HL-60/S4 treated with phorbol 12-myristate 13-acetate at 8.2 ng/mL for 4 days and 3 days (cell line): ENCODE data around the gene HSPA12B.

Experiments used
- in situ Hi-C: fragments of 300-500 bp; cut with MboI; formaldehyde crosslinking; loops from 2 replicates; pipeline ENCODE4 v1.15.0; 2022; ENCODE audit warnings: low sequenced_read_pairs

HSPA12B gene

DNA sequence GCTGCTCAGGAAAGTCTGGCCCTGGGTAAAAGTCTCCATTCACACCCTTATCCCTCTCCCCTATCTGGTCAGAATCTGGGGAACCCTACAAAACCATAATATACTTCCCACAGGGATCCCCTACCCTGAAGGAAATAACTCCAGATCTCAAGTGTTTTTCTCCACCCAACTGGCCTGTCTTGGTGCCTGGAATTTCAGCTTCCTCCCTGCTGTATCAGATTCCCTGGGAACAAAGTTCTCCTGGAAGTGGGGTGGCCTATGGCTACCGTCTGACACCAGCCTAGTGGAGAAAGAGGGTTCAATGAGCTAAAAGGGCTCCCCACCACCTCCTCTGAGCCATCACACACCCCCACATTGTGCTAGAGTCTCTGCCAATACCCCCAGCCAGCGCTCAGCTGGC is 15.0 kb downstream of the HSPA12B start:
- in situ Hi-C loops, result no loop called here

DNA sequence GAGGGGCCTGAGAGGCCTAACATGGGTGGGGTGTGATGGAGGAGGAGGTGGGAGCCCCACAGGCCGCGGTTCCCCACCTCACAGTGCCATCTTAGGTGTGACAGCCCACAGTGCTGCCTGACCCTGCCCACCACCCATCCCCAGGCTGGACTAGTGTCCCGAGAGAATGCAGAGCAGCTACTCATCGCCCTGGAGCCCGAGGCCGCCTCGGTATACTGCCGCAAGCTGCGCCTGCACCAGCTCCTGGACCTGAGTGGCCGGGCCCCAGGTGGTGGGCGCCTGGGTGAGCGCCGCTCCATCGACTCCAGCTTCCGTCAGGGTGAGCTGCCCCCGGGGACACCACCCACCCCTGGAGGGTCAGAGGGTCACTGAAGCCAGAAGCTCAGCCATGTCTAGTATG is 15.6 kb downstream of the HSPA12B start:
- in situ Hi-C loops, result no loop called here

DNA sequence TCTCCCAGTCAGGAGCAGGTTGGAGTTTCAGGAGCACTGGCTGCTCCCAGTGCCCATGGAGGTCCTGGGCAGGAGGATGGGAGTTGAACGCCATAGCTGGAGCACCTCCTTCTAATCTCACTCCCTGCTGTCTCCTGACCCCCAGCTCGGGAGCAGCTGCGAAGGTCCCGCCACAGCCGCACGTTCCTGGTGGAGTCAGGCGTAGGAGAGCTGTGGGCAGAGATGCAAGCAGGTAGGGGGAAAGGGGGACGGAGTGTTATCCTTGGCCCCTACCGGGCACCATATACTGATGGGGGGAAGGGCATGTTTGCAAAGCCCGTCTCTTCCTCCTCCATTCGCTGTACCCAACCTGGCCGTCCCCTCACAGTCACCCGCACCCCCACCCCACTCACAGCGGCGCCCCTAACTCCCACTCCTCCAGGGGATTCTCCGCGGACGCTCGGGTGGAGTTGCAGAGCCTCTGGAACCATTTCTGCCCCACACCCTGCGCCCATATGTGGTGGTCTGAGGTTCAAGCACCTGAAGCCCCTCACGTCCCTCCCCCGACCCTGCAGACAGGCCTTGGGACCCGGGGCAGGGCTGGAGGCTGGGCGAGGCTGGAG is 16.7 kb downstream of the HSPA12B start:
- in situ Hi-C loops, result no loop called here

DNA sequence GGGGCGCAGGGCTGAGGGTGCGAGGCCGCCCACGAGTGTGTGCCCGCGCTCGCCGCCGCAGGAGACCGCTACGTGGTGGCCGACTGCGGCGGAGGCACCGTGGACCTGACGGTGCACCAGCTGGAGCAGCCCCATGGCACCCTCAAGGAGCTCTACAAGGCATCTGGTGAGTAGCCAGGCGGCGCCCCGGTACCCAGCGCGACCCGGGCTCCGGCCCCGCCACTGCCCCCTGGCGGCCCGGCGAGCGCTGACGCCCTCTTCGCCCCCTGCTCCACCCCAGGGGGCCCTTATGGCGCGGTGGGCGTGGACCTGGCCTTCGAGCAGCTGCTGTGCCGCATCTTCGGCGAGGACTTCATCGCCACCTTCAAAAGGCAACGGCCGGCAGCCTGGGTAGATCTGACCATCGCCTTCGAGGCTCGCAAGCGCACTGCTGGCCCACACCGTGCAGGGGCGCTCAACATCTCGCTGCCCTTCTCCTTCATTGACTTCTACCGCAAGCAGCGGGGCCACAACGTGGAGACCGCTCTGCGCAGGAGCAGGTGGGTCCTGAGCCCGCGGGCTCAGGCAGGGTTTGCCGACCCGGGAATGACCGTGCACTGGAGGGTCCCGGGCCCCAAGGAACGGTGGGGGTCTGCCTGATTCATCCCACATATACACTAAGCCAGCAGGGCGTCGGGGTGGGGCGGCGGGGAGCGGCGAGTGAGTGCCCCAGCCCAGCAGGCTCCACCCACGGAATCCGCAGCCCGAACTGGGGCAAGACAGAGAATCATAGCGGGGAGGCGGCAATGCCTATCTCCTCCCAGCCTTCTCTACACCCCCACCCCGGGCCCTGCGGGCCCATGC is 17.4 kb downstream of the HSPA12B start:
- in situ Hi-C loops, result no loop called here

DNA sequence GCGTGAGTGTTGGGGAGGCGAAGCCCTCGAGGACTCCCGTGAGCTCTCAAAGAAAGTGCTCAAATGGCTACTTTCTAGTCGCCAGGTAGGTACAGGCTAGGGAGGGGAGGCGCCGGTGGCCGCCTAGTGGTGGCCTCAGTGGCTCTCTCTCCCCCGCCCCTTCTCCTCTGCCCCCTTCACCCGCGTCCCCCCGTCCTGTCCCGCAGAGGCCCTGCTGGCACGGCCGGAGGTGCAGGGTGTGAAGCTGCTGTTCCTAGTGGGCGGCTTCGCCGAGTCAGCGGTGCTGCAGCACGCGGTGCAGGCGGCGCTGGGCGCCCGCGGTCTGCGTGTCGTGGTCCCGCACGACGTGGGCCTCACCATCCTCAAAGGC is 18.8 kb downstream of the HSPA12B start:
- in situ Hi-C loops, result no loop called here

DNA sequence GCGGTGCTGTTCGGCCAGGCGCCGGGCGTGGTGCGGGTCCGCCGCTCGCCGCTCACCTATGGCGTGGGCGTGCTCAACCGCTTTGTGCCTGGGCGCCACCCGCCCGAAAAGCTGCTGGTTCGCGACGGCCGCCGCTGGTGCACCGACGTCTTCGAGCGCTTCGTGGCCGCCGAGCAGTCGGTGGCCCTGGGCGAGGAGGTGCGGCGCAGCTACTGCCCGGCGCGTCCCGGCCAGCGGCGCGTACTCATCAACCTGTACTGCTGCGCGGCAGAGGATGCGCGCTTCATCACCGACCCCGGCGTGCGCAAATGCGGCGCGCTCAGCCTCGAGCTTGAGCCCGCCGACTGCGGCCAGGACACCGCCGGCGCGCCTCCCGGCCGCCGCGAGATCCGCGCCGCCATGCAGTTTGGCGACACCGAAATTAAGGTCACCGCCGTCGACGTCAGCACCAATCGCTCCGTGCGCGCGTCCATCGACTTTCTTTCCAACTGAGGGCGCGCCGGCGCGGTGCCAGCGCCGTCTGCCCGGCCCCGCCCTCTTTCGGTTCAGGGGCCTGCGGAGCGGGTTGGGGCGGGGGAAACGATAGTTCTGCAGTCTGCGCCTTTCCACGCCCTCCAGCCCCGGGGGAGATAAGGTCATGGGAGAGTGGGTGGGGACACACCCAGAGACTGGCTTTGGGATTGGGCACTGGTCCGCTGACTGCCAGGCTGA is 19.3 kb downstream of the HSPA12B start:
- in situ Hi-C loops, result no loop called here

DNA sequence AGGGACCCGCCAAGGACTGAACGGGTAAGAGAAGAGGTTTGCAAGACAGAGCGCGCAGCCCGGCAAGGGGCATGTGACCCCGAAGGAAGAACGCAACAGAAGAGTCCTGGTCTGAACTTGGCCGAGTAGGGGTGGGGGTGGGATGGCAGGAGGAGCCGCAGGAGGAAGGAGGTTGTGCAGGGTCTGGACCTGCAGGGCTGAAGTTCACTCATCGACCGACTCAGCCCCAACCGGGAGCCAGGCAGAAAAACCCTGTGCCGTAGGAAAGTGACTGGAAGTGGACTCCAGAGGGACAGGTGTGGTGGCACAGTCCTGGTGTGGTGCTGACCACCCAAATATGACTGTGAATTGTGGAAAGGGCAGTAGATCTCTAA is 19.9 kb downstream of the HSPA12B start:
- in situ Hi-C loops, result no loop called here

DNA sequence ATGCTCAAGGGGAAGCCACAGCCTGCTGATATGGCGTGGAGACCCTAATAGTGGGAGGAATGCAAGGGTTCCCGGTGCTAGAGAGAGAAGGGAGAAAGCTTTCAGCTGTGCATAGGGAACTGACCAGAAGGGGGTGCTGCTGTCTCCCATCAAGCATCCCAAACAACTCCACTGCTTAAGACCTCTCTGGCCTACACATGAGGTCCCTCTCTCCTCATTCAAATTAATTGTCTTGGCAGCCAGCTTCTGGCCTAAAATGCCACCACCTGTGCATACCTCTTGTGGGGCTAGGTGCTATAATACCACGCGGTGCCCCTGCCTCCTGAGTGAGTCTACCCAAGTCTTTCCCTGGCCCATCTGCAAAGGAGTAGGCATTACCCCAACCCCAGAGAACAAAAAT is 20.6 kb downstream of the HSPA12B start:
- in situ Hi-C loops, result no loop called here

DNA sequence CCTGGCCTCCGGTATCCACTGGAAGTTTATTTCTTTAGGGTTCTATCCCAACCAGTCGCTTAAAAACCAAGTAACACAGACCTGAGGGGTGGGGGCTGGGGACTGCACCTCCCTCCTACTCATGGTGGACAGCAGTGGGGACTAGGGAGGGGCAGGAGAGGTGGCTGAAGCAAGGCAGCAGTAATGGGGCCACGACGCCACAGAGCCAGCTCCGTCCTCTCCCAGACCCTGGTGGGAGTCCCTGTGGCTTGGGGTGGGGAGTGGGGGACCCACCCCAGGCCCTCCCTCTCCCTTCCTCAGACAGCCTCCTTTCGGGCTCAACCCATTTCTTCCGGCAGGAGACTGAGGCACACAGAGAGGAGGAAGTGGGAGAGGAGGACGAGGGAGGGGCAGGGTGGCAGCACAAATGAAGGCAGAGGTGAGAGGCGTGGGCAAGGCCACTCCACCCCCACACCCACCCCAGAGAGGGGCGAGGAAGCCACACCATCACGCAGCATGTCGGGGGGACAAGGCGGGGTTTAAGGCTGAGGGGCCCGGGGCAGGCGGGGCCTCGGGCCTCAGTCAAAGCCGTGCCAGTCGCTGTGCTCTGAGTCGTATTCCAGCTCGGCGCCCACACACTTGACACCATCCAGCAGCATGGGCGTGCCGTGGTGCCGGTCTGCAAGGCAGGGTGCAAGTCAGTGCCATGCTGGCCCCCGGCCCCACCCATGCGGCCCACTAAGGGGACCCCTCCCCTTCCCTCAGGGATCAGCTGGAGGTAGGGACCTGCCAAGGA is 21.2 kb downstream of the HSPA12B start:
- in situ Hi-C loops, result no loop called here

DNA sequence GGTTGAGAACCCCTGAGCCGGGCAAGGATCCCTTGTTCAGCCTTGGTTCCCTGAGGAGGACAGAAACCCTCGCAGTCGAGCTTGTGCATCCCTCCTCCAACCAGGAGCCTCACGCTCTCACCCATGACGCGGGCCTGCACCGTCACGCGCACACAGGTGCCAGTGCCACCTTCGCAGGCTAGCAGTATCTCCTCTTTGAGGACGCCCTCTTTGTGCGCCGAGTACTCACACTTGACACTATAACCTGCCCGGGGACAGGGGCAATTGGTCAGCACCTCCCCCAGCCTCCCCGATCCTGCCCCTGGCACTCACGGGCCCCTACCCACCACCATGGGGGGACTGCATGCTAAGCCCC is 21.8 kb downstream of the HSPA12B start:
- in situ Hi-C loops, result no loop called here

DNA sequence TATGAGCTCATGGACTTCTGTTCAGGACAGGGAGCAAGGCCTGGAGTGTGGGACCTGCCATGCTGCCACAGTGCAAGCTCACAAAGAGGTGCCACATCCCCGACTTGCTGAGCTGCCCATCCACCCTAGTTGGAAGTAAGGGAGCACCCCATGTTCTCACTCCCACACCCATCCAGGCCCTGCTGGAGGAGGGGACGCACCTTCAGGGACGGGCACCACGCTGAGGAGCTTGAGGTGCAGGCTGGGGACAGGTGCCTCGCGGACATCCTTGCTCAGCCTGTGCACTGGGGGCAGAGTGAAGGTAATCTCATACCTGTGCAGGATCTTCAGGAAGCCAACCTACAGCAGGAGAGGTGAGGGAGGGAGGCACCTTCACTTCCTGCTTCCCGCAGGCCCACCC is 22.8 kb downstream of the HSPA12B start:
- in situ Hi-C loops, result no loop called here

DNA sequence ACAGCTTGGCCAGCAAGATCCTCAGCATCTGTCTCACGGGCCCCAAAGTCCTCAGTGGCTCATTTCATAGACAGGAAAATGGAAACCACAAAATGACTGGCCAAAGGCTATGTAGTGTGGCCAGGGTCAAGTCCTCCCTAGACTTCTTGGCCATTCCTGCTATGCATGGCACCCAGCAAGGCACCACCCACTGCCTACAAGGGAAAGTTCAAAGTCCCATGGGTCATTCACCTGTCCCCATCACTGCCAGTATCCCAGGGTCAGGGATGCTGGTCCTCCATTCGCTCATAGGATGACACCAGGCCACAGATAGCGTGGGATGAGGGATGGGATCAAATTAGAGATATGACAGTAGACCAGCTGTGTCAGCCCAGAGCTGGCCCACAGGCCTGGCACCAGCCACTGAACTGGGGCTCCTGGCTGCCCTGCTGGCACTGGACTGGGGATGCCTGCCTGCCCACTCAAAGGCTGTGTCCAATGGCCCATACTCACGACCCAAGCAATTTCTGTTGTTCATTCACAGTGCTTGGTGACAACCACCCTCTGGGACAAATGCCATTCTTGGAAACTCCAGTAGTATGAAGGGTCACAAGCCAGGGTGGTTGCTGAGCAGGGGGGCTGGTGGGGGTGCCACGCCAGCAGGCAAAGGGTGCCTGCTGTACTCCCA is 23.5 kb downstream of the HSPA12B start:
- in situ Hi-C loops, result no loop called here

DNA sequence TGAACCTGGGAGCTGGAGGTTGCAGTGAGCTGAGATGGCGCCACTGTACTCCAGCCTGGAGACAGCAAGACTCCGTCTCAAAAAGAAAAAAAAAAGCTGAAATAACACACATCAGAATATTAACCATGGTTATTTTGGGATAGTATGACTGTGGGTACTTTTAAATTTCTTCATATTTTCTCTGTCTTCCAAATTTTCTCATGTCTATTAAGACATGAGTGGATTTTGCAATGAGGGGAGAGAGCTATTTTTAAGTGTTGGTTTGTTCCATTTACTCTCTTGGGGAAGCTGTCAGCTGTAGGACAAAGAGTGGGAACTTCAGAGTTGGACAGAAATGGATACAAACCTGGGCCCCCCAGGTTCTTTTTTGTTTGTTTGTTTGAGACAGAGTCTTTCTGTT is 24.8 kb downstream of the HSPA12B start:
- in situ Hi-C loops, result no loop called here

DNA sequence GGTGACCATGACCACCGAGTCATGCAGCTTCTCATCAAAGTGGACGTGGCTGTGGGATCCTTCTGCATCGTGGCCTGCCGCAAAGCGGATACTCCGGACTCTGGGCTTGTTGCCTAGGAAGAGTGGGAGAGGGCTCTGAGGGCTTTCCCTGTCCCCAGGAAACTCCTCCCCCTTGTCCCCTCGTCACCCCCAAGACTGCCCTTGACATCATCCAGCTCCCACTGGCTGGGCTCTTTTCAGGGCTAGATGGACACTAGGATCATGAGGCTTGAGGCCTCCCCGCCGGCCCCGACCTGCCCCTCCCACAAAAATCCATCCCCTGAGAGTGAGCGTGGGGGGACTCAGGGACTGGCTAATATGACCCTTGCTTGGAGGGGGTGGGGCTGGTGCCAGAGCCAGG is 26.1 kb downstream of the HSPA12B start:
- in situ Hi-C loops, result no loop called here

DNA sequence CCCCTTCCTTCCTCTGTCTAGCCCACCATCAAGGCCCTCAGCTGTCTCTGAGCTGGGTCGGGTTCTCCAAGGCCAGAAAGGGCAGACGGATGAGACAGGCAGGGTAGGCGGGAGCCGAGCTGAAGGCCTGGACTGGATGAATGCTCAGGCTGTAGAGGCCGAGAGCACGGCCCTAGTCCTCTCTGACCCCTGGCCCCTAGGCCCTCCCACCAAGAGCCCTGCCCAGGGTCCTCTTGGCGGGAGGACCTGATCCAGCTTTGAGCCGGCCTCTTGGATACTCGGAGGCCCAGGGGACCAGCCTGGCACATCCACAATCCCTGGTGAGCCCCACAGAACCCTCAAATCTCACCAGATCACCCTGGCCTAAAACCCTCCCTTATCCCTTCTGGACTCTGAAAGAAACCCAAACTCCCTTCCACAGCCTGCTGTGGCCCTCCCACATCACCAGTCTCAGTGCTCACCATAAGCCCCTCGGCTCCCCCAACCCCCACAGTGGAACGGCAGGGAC is 26.9 kb downstream of the HSPA12B start:
- in situ Hi-C loops, result no loop called here

DNA sequence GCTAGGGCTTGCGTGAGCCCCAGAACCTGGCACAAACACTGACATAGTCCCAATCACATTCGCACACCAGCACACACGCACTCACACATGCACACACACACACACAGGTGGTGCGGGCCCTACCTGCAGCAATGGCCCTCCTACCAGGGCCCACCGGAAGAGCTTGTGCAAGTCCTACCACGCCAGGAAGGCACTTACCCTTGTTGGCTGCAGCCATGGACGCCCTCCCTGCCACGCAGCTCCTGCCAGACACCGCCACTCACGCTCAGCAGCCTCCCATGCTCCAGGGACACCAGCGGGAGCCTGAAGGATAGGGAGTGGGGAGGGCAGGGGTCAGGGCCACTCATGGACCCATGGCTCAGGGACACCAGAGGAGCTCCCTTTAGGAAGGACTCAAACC is 27.4 kb downstream of the HSPA12B start:
- in situ Hi-C loops, result no loop called here

DNA sequence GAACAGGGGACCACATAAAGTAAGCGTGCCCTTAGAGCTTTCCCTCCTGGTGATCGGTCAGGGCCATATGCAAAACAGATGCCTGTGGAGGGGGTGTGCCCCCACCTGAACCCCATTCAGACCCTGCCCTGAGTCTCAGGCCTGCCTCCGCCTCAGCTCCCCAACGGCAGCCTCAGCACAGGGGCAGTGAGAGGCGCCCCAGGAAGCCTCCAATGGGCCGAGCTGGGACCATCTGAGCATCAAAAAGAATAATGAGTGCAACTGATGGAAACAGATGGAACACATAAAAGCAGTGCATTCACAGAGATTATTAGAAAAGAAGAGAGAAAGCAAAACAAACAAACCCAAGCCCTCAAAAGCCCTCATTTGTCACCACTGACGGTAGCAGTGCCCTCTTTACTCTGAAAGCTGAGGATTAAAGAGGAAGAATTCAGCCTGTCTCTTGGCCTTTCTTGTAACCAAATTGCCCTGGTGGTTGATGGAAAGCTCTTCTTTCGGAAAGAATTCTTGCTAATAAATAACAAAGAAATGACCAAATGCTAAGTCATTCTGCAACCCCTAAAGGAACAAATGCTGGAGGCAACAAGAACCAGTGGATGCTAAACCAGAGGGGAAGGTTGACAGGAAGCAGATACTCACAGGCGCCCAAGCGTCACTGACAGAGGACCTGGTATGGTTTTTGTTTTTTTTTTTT is 28.3 kb downstream of the HSPA12B start:
- in situ Hi-C loops, result no loop called here

DNA sequence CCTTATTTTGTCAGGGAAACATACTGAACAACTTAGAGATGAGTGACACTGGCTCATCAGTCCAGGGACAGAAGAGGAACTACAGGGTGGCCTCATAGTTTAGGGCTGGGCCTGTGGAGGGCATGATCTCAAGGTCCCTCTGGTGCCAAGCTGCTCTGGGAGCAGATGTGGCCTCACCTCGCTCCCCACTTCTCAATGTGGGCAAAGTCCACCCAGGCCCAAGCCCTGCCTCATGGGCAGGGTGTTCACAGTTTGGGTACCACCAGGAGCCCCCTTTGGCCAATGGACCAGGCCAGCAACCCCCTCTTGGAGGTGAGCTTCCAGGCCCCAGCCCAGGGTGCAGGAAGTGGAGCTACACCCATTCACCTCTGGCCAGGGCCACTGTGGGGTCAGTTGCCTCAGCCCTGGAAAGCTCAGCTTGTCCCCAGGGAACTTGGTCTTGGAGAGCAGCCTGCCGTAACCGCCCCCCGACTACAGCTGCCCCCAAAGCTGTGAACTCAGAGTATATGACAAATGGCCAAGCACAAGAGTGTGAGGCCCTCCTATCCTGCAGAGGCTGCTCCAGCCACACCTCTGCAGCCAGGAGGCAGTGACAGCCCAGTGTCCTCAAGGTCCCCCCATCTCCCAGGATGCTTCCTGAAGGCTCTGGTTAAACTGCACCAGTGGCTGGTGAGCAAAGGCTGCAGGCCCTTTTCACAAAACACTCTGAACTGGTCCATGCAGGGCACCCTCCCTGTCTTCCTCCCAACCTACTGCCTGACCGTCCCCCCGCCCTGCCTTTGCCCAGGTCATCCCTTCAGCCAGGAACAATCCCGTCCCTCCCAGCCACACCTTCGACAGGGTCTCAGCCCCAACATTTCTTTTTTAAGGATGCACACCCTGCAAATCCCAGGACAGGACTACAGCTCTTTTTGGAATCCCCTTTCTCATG is 31.5 kb downstream of the HSPA12B start:
- in situ Hi-C loops, result no loop called here

DNA sequence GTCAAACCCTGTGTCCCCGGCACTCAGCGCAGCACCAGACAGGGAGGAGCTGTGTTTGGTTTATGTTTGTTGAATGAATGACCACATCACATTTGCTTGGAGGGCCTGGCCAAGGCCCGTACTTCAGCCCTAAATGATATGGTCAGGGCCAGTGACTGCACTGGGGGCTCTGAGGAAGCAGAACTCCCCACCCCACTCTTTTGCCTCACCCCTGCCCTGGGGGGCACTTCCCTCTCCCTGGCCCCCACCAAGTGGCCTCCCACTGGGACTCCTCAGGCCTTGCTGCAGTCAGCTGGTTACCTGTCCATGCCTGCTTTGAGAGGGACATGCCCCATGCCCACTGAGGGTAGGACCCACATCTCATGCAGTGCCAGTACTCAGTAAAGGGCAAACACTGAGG is 32.2 kb downstream of the HSPA12B start:
- in situ Hi-C loops, result no loop called here
